ENCODE measurements around the gene TPSD1.
"Not testable (repeated sequence)": the region's sequence is repeated elsewhere in the genome, so short reads cannot be mapped to it uniquely, and the experiment has no call there.

Gene TPSD1

DNA sequence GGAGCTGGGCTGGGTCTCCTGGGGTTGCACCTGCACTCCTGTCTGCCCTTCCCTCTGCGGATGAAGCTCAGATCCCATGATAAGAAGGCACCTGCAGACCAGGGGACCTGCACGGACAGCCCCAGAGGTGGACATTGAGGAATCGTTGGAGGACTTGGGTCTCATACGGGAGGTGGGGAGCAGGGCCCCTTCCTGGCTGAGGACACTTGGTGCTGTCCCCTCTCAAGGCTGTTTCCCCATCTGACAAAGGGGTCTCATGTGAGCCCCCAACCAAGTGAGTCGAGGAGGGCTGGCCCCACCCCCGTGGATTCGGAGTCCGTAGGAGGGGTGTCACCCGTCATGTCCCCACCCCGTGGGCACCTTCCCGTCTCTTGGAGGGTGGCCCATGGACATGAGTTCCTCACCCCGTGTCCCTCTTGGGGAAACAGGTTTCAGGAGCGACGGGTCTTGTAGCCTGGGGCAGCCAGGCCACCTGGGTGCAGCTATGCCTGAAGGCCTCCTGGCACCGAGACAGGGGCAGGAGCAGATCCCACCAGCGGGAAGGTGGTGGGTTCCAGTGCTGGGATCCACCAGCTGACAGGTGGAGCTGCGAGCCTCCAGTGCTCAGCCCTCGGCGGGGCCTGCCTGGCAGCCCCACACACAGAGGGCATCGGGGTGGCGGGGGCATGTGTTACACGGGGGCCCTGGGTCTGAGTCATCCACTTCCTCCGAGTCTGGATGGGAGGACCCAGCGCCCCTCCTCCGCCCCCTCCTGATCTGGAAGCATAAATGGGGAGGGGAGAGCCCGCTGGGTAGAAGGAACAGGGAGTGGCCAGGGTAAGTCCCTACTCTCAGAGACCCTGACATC, at the start of gene TPSD1:
TSS of gene TPSD1 (plus strand) at position 794 of the 847 bp plus-strand sequence. CDS start 212 bp downstream, outside the sequence.
- DNase-seq (ENCODE audit: low read depth in 2 of 2): not testable (repeated sequence)

DNA sequence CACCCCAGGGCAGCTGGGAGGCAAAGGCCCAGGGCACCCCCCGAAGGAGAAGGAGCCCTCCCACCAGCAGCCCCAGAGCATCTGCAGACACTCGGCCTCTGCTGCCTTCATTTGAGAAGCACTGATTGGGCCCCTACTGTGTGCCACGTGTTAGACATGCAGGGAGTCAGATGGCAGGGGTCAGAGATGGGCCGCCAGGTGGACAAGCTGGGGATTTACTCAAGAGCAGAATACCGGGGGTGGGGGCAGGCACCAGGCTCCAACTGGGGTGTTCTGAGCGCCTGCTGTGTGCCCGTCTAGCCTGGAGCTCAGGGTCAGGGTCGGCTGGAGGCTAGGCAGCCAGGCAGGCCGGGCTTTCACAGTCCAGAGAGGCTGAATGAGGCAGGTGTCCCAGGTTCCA, 49.5 kb upstream of the TPSD1 start:
- no peak for DNase-seq (ENCODE audit: low read depth in 2 of 2)

DNA sequence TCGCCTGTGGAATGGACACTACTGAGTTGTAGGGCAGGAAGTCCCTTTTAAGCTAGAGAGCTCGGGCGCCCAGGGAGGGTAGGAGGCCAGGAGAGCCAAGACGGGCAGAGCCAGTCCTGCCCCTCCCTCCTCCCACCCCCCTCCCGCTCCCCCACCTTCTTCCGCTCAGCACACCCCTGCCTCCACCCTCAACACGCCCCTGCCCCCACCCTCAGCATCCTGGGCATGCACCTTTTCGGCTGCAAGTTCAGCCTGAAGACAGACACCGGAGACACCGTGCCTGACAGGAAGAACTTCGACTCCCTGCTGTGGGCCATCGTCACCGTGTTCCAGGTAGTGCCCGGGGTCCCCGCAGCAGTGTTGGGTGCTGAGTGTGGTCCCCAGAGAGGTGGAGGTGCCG, 49.1 kb upstream of the TPSD1 start:
- DNase-seq (ENCODE audit: low read depth in 2 of 2): no peak

DNA sequence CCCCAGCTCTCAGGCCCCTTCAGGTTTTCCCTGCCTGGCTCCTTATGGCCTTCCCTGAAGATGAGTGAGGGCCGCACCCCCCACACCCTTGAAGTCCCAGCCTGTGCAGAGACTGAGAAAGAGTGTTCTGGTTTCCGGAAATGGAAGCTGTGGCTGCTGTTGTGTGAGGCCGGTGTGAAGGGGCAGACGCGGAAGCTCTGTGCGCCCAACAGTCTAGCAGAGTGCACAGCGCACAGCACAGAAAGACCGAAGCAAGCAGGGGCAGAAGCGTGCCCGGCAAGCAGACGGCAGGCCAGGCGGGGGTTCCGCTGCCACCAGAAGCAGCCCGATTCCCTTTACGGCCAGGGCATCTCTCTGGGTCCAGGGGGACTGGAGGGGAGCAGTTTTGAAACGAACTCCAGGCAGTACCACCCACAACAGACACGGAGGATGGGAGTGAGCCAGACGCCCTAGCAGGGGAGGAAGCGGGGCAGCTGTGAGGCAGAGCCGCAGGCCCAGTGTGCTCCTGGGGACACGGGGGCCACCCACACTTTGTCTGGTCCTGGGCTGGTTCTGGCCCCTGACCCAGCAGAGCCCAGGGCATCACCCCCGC, 47.5 kb upstream of the TPSD1 start:
- DNase-seq (ENCODE audit: low read depth in 2 of 2): no peak

DNA sequence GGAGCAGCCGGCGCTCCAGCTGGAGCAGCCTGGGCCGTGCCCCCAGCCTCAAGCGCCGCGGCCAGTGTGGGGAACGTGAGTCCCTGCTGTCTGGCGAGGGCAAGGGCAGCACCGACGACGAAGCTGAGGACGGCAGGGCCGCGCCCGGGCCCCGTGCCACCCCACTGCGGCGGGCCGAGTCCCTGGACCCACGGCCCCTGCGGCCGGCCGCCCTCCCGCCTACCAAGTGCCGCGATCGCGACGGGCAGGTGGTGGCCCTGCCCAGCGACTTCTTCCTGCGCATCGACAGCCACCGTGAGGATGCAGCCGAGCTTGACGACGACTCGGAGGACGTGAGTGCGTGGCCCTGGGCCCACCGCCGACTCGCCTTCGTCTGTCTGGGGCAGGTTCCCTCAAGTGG, 46.8 kb upstream of the TPSD1 start:
- no peak for DNase-seq (ENCODE audit: low read depth in 2 of 2)

DNA sequence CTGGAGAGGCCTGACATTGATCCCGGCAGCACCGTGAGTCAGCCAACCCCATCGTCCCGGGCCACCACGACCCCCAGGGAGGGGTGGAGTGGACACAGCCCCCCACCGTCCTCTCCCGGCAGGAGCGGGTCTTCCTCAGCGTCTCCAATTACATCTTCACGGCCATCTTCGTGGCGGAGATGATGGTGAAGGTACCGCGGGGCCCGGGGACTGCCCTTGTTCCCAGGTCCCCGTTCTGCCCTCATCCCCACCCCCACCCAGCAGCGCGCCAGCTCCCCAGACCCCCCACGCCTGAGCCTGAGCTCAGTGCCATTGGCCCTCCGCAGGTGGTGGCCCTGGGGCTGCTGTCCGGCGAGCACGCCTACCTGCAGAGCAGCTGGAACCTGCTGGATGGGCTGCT, 45.4 kb upstream of the TPSD1 start:
- no peak for DNase-seq (ENCODE audit: low read depth in 2 of 2)

DNA sequence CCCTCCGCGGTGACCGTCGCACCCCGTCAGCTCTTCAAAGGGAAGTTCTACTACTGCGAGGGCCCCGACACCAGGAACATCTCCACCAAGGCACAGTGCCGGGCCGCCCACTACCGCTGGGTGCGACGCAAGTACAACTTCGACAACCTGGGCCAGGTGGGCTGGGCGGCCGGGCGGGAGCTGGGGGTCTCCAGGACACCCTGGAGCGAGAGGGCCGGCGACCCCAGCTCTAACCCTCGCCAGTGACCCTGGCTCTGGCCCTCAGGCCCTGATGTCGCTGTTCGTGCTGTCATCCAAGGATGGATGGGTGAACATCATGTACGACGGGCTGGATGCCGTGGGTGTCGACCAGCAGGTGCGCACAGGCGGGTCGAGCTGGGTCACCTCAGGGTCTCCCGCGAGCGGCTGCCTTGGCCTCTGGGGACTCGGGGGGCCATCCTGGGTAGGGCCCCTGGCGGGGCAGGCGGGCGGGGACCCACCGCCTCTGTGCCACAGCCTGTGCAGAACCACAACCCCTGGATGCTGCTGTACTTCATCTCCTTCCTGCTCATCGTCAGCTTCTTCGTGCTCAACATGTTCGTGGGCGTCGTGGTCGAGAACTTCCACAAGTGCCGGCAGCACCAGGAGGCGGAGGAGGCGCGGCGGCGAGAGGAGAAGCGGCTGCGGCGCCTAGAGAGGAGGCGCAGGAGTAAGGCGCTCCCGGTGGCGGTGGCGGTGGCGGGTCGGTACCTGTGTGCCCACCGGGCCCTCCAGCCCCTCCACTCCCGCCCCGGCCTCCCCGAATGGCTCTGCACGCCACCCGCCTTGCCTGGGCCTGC, 44.2 kb upstream of the TPSD1 start:
- DNase-seq (ENCODE audit: low read depth in 2 of 2): no peak

DNA sequence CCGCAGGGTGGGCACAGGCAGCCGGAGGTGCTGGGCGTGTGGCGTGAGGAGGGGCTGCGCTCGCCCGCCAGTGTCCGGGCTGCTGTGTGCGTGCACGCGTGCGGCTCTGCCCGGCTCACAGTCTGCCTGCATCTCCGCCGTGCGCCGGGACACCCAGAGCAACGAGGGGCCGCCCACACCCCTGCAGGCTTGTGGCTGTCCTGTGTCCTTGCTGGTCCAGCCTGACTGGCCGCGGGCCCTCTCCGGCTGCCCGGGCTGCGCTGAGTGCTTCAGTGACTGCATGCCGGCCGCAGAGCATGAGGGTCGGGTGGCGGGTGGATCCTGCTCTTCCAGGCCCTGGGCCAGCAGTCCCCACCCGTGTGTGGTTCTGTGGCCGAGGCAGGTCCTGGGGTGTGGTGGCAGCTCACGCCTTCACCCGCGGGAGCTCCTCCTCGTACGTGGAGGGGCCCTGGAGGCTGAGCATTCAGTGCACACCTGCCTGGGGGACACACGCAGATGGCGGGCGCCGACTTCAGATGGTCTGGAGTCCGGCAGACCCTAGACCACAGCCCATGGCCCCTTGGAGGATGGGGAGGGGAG, 43.2 kb upstream of the TPSD1 start:
- DNase-seq (ENCODE audit: low read depth in 2 of 2): no peak

DNA sequence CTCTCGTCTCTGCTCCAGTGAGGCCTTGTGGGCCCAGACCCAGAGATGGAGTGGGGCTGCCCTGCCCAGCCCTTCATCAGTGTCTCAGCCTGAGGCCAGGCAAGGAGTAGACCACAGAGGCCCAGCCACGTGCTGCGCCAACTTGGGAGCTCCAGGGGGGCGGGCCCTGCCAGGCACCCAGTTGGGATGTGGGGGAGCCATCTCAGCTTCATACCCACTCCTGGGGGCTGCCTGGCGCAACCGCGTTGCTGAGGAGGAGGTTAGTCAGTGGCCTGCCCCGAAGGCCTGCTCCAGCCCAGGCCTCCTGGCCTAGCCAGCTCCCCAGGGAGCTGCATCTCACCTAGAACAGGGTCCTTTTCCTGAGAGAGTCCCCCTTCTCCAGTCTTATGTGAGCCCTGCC, 42.6 kb upstream of the TPSD1 start:
- no peak for DNase-seq (ENCODE audit: low read depth in 2 of 2)

DNA sequence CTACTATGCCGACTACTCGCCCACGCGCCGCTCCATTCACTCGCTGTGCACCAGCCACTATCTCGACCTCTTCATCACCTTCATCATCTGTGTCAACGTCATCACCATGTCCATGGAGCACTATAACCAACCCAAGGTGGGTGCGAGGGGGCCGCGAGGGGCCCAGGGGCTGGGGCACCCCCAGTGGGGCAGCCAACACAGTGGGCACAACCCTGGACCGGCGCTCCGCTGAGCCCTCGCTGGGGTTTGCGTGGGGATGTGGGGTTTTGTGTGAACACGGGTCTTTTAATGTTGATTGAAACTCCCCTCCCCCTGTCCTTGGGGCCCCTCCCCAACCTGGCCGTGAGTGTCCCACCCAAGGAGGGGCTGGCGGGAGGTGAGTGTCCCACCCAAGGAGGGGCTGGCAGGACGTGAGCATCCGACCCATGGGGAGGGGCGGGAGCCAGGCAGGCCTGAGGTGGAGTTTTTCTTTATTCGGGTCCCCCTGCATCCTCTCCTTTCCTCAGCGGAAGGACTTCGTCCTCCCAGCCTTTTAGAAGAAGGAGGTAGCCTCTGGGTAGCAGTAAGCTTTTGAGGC, 42.0 kb upstream of the TPSD1 start:
- DNase-seq (ENCODE audit: low read depth in 2 of 2): no peak

DNA sequence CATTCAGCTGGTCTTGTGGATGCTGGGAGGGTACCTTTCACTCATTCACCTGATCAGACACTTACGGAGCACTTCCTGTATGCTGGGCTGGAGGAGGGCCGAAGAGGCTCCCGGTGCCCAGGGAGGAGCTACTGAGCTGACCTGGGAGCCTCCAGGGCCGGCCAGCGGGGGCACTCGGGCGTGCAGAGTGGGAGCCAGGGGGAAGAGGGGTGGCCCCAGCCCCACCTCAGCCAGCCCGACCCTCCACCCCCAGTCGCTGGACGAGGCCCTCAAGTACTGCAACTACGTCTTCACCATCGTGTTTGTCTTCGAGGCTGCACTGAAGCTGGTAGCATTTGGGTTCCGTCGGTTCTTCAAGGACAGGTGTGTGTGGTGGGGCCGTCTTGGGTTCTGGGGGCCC, 41.1 kb upstream of the TPSD1 start:
- DNase-seq (ENCODE audit: low read depth in 2 of 2): no peak

DNA sequence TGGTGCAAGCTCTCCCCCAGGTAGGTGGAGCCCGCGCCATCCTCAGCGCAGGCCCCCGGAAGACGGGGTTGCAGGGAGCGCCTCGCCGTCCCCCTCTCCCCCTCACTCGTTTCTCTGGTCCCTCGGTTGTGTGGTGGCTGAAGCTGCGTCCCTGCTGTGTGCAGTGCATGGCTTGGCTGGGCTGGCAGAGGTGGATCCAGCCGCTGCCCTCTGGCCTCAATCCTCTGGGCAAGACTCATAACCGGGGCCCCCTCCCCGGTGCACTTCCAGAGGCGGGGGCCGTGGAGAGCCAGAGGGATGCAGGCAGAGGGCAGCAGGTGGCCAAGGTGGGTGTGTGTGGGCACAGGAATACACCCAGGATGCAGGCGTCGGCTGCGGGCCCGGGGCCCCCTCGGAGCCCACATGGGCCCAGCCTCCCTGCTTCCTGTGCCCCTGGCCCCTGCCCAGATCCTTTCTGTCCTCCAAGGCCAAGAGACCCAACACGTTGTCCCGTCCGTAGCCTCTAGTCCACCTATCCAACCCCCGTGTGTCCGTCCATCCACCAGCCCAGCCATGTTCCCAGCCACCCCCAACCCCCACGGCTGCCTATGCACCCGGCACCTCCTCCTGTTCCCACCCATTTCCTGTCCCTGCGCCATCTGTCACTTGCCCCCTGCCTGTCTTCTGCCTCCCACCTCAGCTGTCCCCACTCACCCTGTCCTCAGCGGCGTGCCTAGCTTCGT, 40.1 kb upstream of the TPSD1 start:
- no peak for DNase-seq (ENCODE audit: low read depth in 2 of 2)

DNA sequence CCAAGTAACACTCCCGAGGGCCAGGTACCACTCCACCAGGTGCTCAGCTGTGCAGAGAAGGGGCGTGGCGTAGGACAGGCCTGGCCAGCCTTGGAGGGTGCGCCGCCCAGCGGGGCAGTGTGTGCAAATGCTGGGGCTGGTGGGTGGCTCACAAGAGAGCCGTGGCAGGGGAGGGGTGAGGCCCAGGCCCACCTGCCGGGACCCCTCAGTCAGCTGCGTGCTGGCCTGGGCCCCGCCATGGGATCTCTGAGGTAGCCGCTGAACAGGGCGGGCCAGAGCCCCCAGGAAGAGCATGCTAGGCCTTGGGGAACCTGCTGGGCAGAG, 39.6 kb upstream of the TPSD1 start:
- no peak for DNase-seq (ENCODE audit: low read depth in 2 of 2)

DNA sequence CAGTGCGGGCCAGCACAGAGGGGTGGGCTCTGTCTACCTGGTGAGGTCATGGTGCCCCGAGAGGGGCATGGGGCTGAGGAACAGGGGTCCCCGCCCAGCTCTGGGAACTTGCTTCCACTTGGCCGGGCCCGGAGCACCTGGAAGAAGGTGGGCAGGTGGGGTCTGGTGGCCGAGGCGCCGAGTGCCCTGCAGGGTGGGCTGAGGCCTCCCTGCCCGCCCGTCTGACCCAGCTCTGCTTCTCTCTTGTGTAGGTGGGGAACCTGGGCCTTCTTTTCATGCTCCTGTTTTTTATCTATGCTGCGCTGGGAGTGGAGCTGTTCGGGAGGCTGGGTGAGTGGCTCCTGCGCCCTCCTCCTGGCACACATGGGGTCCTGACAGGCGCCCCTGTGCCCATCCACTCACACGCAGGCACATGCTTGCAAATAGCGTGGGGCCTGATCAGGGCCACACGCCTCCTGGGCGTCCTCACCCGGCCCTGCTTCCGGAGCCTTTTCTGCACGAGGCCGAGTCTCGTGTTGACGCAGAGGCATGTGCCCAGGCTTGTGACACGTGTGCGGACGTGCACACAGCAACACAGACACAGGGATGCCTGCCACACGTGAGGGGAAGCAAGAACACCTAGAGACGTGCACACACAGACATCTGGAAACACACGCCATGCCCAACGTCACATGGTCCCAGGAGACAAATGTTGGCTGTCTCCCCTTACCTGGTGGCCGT, 39.0 kb upstream of the TPSD1 start:
- DNase-seq (ENCODE audit: low read depth in 2 of 2): no peak

DNA sequence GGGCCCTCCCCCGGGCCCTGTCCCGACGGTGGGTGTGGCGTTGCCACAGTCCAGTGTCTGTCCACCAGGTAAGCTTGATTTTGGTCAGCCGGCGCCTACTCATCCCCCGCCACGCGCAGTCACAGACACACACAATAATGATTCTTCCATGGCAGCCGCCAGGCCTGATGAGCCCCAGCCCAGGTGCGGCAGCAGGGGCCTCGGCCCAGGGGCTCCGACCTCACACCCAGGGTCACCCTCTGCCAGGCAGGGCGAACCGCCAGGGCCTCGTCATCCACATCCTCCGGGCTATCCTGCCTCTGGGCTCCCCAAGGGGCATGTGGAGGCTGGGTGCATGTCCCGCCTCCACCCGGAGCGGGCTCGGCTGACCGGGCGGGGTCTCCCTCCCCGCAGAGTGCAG, 38.3 kb upstream of the TPSD1 start:
- no peak for DNase-seq (ENCODE audit: low read depth in 2 of 2)

DNA sequence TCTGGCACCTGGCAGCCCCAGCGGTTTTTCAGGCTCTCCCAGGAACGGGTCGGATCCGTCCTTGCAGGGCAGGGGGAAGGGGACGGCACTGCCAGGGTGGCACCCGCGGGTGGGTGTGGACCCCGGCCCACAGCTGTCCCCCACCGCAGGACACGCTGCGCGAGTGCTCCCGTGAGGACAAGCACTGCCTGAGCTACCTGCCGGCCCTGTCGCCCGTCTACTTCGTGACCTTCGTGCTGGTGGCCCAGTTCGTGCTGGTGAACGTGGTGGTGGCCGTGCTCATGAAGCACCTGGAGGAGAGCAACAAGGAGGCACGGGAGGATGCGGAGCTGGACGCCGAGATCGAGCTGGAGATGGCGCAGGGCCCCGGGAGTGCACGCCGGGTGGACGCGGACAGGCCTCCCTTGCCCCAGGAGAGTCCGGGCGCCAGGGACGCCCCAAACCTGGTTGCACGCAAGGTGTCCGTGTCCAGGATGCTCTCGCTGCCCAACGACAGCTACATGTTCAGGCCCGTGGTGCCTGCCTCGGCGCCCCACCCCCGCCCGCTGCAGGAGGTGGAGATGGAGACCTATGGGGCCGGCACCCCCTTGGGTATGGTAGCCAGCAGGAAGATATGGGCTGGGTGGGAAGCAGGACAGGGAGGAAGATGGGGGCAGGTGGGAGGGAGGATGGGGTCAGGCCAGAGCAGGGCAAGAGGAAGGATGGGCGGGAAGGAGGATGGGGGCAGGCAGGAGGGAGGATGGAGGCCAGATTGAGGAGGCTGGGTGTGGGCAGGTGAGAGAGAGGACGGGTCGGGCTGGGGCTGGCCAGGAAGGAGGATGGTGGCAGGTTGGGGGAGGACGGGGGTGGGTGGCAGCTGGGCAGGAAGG, 37.6 kb upstream of the TPSD1 start:
- no peak for DNase-seq (ENCODE audit: low read depth in 2 of 2)

DNA sequence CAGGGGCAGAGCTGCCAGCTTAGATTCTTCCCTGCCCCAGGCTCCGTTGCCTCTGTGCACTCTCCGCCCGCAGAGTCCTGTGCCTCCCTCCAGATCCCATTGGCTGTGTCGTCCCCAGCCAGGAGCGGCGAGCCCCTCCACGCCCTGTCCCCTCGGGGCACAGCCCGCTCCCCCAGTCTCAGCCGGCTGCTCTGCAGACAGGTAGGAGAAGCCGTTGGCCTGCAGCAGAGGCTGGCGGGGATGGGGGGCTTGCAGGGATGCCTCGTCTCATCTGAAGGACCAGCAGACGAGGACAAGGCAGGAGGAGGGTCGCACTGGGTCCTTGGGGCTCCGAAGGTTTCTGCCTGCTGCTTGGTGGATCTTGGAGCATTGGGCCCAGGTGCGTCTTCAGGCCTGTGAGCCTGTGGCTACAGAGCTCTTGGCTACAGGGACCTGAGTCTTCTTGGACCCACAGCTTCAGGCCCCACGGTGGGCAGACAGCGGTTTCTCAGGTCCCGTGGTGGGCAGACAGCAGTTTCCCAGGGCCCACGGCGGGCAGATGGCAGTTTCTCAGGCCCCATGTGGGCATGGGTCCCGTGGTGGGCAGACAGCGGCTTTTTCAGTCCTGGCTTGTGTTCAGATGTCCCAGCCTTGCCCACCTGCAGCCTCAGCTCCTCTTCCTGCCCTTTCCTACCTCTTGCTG, 36.8 kb upstream of the TPSD1 start:
- DNase-seq (ENCODE audit: low read depth in 2 of 2): no peak

DNA sequence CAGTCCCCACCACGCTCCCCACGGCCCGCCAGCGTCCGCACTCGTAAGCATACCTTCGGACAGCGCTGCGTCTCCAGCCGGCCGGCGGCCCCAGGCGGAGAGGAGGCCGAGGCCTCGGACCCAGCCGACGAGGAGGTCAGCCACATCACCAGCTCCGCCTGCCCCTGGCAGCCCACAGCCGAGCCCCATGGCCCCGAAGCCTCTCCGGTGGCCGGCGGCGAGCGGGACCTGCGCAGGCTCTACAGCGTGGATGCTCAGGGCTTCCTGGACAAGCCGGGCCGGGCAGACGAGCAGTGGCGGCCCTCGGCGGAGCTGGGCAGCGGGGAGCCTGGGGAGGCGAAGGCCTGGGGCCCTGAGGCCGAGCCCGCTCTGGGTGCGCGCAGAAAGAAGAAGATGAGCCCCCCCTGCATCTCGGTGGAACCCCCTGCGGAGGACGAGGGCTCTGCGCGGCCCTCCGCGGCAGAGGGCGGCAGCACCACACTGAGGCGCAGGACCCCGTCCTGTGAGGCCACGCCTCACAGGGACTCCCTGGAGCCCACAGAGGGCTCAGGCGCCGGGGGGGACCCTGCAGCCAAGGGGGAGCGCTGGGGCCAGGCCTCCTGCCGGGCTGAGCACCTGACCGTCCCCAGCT, 35.7 kb upstream of the TPSD1 start:
- DNase-seq (ENCODE audit: low read depth in 2 of 2): no peak

All from stimulated activated CD4-positive, alpha-beta T cell treated with anti-CD3 and anti-CD28 coated beads, Interleukin-4, amount 100 ng/mL, for 48 hours (primary cell).